Measurements from ENCODE around the gene SLC22A5.

DNA sequence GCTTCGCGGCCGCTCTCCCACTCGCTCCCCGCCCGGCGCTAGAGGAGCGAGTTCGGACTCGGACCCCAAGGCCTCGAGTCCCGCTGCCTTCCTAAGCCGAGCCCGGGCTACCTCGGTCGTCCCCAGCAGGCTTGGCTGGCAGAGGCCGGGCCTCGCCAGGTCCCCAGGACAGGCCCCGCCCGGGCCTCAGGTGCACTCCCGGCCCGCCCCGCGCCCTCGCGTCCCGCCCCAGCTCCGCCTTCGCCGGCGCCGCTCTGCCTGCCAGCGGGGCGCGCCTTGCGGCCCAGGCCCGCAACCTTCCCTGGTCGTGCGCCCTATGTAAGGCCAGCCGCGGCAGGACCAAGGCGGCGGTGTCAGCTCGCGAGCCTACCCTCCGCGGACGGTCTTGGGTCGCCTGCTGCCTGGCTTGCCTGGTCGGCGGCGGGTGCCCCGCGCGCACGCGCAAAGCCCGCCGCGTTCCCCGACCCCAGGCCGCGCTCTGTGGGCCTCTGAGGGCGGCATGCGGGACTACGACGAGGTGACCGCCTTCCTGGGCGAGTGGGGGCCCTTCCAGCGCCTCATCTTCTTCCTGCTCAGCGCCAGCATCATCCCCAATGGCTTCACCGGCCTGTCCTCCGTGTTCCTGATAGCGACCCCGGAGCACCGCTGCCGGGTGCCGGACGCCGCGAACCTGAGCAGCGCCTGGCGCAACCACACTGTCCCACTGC is at the start of gene SLC22A5:
- TF ChIP-seq, protein P1, sequence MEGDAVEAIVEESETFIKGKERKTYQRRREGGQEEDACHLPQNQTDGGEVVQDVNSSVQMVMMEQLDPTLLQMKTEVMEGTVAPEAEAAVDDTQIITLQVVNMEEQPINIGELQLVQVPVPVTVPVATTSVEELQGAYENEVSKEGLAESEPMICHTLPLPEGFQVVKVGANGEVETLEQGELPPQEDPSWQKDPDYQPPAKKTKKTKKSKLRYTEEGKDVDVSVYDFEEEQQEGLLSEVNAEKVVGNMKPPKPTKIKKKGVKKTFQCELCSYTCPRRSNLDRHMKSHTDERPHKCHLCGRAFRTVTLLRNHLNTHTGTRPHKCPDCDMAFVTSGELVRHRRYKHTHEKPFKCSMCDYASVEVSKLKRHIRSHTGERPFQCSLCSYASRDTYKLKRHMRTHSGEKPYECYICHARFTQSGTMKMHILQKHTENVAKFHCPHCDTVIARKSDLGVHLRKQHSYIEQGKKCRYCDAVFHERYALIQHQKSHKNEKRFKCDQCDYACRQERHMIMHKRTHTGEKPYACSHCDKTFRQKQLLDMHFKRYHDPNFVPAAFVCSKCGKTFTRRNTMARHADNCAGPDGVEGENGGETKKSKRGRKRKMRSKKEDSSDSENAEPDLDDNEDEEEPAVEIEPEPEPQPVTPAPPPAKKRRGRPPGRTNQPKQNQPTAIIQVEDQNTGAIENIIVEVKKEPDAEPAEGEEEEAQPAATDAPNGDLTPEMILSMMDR (IDR thresholded peaks at IDR 0.05): no peak
- no peak for TF ChIP-seq POLR2A (IDR thresholded peaks at IDR 0.05)

Data from breast epithelium (tissue), 3 donors.